ENCODE data around the gene PPT1. TPM values are rescaled to one million over a fixed set of nuclear protein-coding genes. Genes with fewer than 3 reads are reported as not detected.

Gene PPT1
- total RNA-seq, 1 donor from 2014 or later, result 33.4 TPM

- no peaks in the 10 kb centered on the region for H3K9me3 ChIP-seq (ENCODE audit: control insufficient read depth in 3 of 3, low read length in 3 of 3)
- no peaks in the 10 kb centered on the region for H3K36me3 ChIP-seq (ENCODE audit: control insufficient read depth in 3 of 3, insufficient read depth in 3 of 3, low read length in 3 of 3)
- H3K4me3 ChIP-seq (ENCODE audit: low read length in 3 of 3), result no peak overlapping the region
- no peak overlapping the region for H3K27ac ChIP-seq (ENCODE audit: low read depth, low read length)
- H3K4me1 ChIP-seq (ENCODE audit: control insufficient read depth in 3 of 3, insufficient read depth in 3 of 3, low read length in 3 of 3), result no peaks in the 10 kb centered on the region
- H3K9ac ChIP-seq (ENCODE audit: low read depth in 1 of 3, low read length in 3 of 3), result no peak overlapping the region
- H3K27me3 ChIP-seq (ENCODE audit: control insufficient read depth in 3 of 3, insufficient read depth in 3 of 3, low read length in 3 of 3), result peaks cover 3 to 8% (median 4%) of the 10 kb centered on the region in 3 donors
Measured at GRCh38 chr1:40122855-40123254, 25.8 kb upstream of the PPT1 start.

GRCh38 chr1:40120128-40120527, 23.1 kb upstream of the PPT1 start:
- H3K4me1 ChIP-seq (ENCODE audit: control insufficient read depth in 3 of 3, insufficient read depth in 3 of 3, low read length in 3 of 3), result no peaks in the 10 kb centered on the region
- no peak overlapping the region for H3K27ac ChIP-seq (ENCODE audit: low read depth, low read length)
- H3K36me3 ChIP-seq (ENCODE audit: control insufficient read depth in 3 of 3, insufficient read depth in 3 of 3, low read length in 3 of 3), result no peaks in the 10 kb centered on the region
- H3K27me3 ChIP-seq (ENCODE audit: control insufficient read depth in 3 of 3, insufficient read depth in 3 of 3, low read length in 3 of 3), result peaks cover 3 to 8% (median 4%) of the 10 kb centered on the region in 3 donors
- no peak overlapping the region for H3K9ac ChIP-seq (ENCODE audit: low read depth in 1 of 3, low read length in 3 of 3)
- no peaks in the 10 kb centered on the region for H3K9me3 ChIP-seq (ENCODE audit: control insufficient read depth in 3 of 3, low read length in 3 of 3)
- H3K4me3 ChIP-seq (ENCODE audit: low read length in 3 of 3), result no peak overlapping the region

- Histone ChIP-seq H3K27ac (ENCODE audit: low read depth, low read length) (no peak overlapping the region), H3K9ac (ENCODE audit: low read depth in 1 of 3, low read length in 3 of 3) (no peak overlapping the region), H3K4me1 (ENCODE audit: control insufficient read depth in 3 of 3, insufficient read depth in 3 of 3, low read length in 3 of 3) (no peaks in the 10 kb centered on the region), H3K9me3 (ENCODE audit: control insufficient read depth in 3 of 3, low read length in 3 of 3) (peaks cover 0 to 3% (median 0%) of the 10 kb centered on the region in 3 donors), H3K36me3 (ENCODE audit: control insufficient read depth in 3 of 3, insufficient read depth in 3 of 3, low read length in 3 of 3) (no peaks in the 10 kb centered on the region), H3K27me3 (ENCODE audit: control insufficient read depth in 3 of 3, insufficient read depth in 3 of 3, low read length in 3 of 3) (peaks cover 3 to 14% (median 4%) of the 10 kb centered on the region in 3 donors), H3K4me3 (ENCODE audit: low read length in 3 of 3) (no peak overlapping the region)
Measured at GRCh38 chr1:40114400-40114799, 17.3 kb upstream of the PPT1 start.

GRCh38 chr1:40110389-40110788, 13.3 kb upstream of the PPT1 start:
- H3K4me1 ChIP-seq (ENCODE audit: control insufficient read depth in 3 of 3, insufficient read depth in 3 of 3, low read length in 3 of 3), result no peaks in the 10 kb centered on the region
- no peak overlapping the region for H3K27ac ChIP-seq (ENCODE audit: low read depth, low read length)
- H3K9me3 ChIP-seq (ENCODE audit: control insufficient read depth in 3 of 3, low read length in 3 of 3), result peaks cover 0 to 3% (median 0%) of the 10 kb centered on the region in 3 donors
- no peaks in the 10 kb centered on the region for H3K36me3 ChIP-seq (ENCODE audit: control insufficient read depth in 3 of 3, insufficient read depth in 3 of 3, low read length in 3 of 3)
- H3K4me3 ChIP-seq (ENCODE audit: low read length in 3 of 3), result no peak overlapping the region
- no peak overlapping the region for H3K9ac ChIP-seq (ENCODE audit: low read depth in 1 of 3, low read length in 3 of 3)
- H3K27me3 ChIP-seq (ENCODE audit: control insufficient read depth in 3 of 3, insufficient read depth in 3 of 3, low read length in 3 of 3), result peaks cover 0 to 8% (median 0%) of the 10 kb centered on the region in 3 donors

GRCh38 chr1:40107290-40107959, 10.4 kb upstream of the PPT1 start:
- Histone ChIP-seq H3K9ac (ENCODE audit: low read depth in 1 of 3, low read length in 3 of 3) (no peak overlapping the region), H3K4me1 (ENCODE audit: control insufficient read depth in 3 of 3, insufficient read depth in 3 of 3, low read length in 3 of 3) (no peaks in the 10 kb centered on the region), H3K27ac (ENCODE audit: low read depth, low read length) (no peak overlapping the region), H3K27me3 (ENCODE audit: control insufficient read depth in 3 of 3, insufficient read depth in 3 of 3, low read length in 3 of 3) (peaks cover 0 to 4% (median 0%) of the 10 kb centered on the region in 3 donors), H3K4me3 (ENCODE audit: low read length in 3 of 3) (no peak overlapping the region), H3K9me3 (ENCODE audit: control insufficient read depth in 3 of 3, low read length in 3 of 3) (peaks cover 0 to 3% (median 2%) of the 10 kb centered on the region in 3 donors), H3K36me3 (ENCODE audit: control insufficient read depth in 3 of 3, insufficient read depth in 3 of 3, low read length in 3 of 3) (no peaks in the 10 kb centered on the region)

GRCh38 chr1:40105028-40105427, 8.0 kb upstream of the PPT1 start:
- Histone ChIP-seq H3K4me3 (ENCODE audit: low read length in 3 of 3) (no peak overlapping the region), H3K36me3 (ENCODE audit: control insufficient read depth in 3 of 3, insufficient read depth in 3 of 3, low read length in 3 of 3) (no peaks in the 10 kb centered on the region), H3K4me1 (ENCODE audit: control insufficient read depth in 3 of 3, insufficient read depth in 3 of 3, low read length in 3 of 3) (no peaks in the 10 kb centered on the region), H3K9me3 (ENCODE audit: control insufficient read depth in 3 of 3, low read length in 3 of 3) (peaks cover 0 to 2% (median 0%) of the 10 kb centered on the region in 3 donors), H3K27me3 (ENCODE audit: control insufficient read depth in 3 of 3, insufficient read depth in 3 of 3, low read length in 3 of 3) (peaks cover 0 to 4% (median 0%) of the 10 kb centered on the region in 3 donors), H3K9ac (ENCODE audit: low read depth in 1 of 3, low read length in 3 of 3) (no peak overlapping the region), H3K27ac (ENCODE audit: low read depth, low read length) (no peak overlapping the region)

- H3K36me3 ChIP-seq (ENCODE audit: control insufficient read depth in 3 of 3, insufficient read depth in 3 of 3, low read length in 3 of 3), result no peaks in the 10 kb centered on the region
Measured at GRCh38 chr1:40102896-40103295, 5.8 kb upstream of the PPT1 start.

GRCh38 chr1:40102038-40102437, 5.0 kb upstream of the PPT1 start:
- no peaks in the 10 kb centered on the region for H3K27me3 ChIP-seq (ENCODE audit: control insufficient read depth in 3 of 3, insufficient read depth in 3 of 3, low read length in 3 of 3)
- H3K9me3 ChIP-seq (ENCODE audit: control insufficient read depth in 3 of 3, low read length in 3 of 3), result peaks cover 0 to 2% (median 0%) of the 10 kb centered on the region in 3 donors
- no peaks in the 10 kb centered on the region for H3K36me3 ChIP-seq (ENCODE audit: control insufficient read depth in 3 of 3, insufficient read depth in 3 of 3, low read length in 3 of 3)
- H3K9ac ChIP-seq (ENCODE audit: low read depth in 1 of 3, low read length in 3 of 3), result no peak overlapping the region
- H3K4me1 ChIP-seq (ENCODE audit: control insufficient read depth in 3 of 3, insufficient read depth in 3 of 3, low read length in 3 of 3), result peaks cover 6% of the 10 kb centered on the region in 3 donors
- H3K27ac ChIP-seq (ENCODE audit: low read depth, low read length), result no peak overlapping the region
- no peak overlapping the region for H3K4me3 ChIP-seq (ENCODE audit: low read length in 3 of 3)

More at GRCh38 chr1:40102896-40103295, 5.8 kb upstream of the PPT1 start:
- H3K27me3 ChIP-seq (ENCODE audit: control insufficient read depth in 3 of 3, insufficient read depth in 3 of 3, low read length in 3 of 3), result no peaks in the 10 kb centered on the region
- no peak overlapping the region for H3K27ac ChIP-seq (ENCODE audit: low read depth, low read length)
- H3K4me3 ChIP-seq (ENCODE audit: low read length in 3 of 3), result no peak overlapping the region
- H3K9ac ChIP-seq (ENCODE audit: low read depth in 1 of 3, low read length in 3 of 3), result no peak overlapping the region
- H3K9me3 ChIP-seq (ENCODE audit: control insufficient read depth in 3 of 3, low read length in 3 of 3), result peaks cover 0 to 2% (median 0%) of the 10 kb centered on the region in 3 donors
- H3K4me1 ChIP-seq (ENCODE audit: control insufficient read depth in 3 of 3, insufficient read depth in 3 of 3, low read length in 3 of 3), result no peaks in the 10 kb centered on the region

GRCh38 chr1:40096646-40096976, 441 bp downstream of the PPT1 start:
- H3K36me3 ChIP-seq (ENCODE audit: control insufficient read depth in 3 of 3, insufficient read depth in 3 of 3, low read length in 3 of 3), result peaks cover 0 to 10% (median 7%) of the 10 kb centered on the region in 3 donors
- H3K4me3 ChIP-seq (ENCODE audit: low read length in 3 of 3), result peak overlapping the region; percentile 73 to 93 (median 93)
- peak overlapping the region; percentile 72 to 80 (median 78) for H3K9ac ChIP-seq (ENCODE audit: low read depth in 1 of 3, low read length in 3 of 3)
- peaks cover 11 to 15% (median 11%) of the 10 kb centered on the region in 3 donors for H3K4me1 ChIP-seq (ENCODE audit: control insufficient read depth in 3 of 3, insufficient read depth in 3 of 3, low read length in 3 of 3)
- no peaks in the 10 kb centered on the region for H3K27me3 ChIP-seq (ENCODE audit: control insufficient read depth in 3 of 3, insufficient read depth in 3 of 3, low read length in 3 of 3)
- no peaks in the 10 kb centered on the region for H3K9me3 ChIP-seq (ENCODE audit: control insufficient read depth in 3 of 3, low read length in 3 of 3)
- H3K27ac ChIP-seq (ENCODE audit: low read depth, low read length), result peak overlapping the region; percentile 60

- Histone ChIP-seq H3K4me1 (ENCODE audit: control insufficient read depth in 3 of 3, insufficient read depth in 3 of 3, low read length in 3 of 3) (peaks cover 11 to 15% (median 11%) of the 10 kb centered on the region in 3 donors), H3K9ac (ENCODE audit: low read depth in 1 of 3, low read length in 3 of 3) (no peak overlapping the region), H3K27me3 (ENCODE audit: control insufficient read depth in 3 of 3, insufficient read depth in 3 of 3, low read length in 3 of 3) (no peaks in the 10 kb centered on the region), H3K36me3 (ENCODE audit: control insufficient read depth in 3 of 3, insufficient read depth in 3 of 3, low read length in 3 of 3) (peaks cover 6 to 15% (median 14%) of the 10 kb centered on the region in 3 donors), H3K27ac (ENCODE audit: low read depth, low read length) (no peak overlapping the region), H3K9me3 (ENCODE audit: control insufficient read depth in 3 of 3, low read length in 3 of 3) (no peaks in the 10 kb centered on the region), H3K4me3 (ENCODE audit: low read length in 3 of 3) (no peak overlapping the region)
Measured at GRCh38 chr1:40095806-40096205, 1.2 kb downstream of the PPT1 start.

Data from skeletal muscle tissue (tissue), 4 donors.